Heart right ventricle (tissue), 16 donors: ENCODE data around the gene CD48. TPM values are rescaled to one million over a fixed set of nuclear protein-coding genes. Genes with fewer than 3 reads are reported as not detected.

Experiments
- ATAC-seq, 8 donors: fragments of 200-7000 bp; cut with Tn5 transposase; one replicate each; pipeline ENCODE4 v1.9.1; 2020; ENCODE audit warnings: mild to moderate bottlenecking in 8 of 8, moderate library complexity in 8 of 8, moderate number of reproducible peaks in 1 of 8
- DNase-seq, 2 donors: peaks; one replicate each; pipeline ENCODE4 v3.0.0-alpha.2; 2020
- H3K27ac ChIP-seq, 10 donors: fragments of 200-600 bp; sonication (generic) in 2 of 10; one replicate each; pipeline versions ENCODE4 v1.5.0 to v1.8.0; 2020 to 2022; ENCODE audit warnings: mild to moderate bottlenecking in 3 of 10
- H3K27me3 ChIP-seq, 7 donors: fragments of 200-600 bp; one replicate each; pipeline ENCODE4 v1.8.0; 2021 to 2022; ENCODE audit warnings: mild to moderate bottlenecking in 2 of 7
- H3K36me3 ChIP-seq, 9 donors: fragments of 200-600 bp; sonication (generic) in 1 of 9; one replicate each; pipeline versions ENCODE4 v1.5.0 to v1.8.0; 2020 to 2022; ENCODE audit warnings: mild to moderate bottlenecking in 2 of 9
- H3K4me1 ChIP-seq, 9 donors: fragments of 200-600 bp; sonication (generic) in 1 of 9; one replicate each; pipeline versions ENCODE4 v1.5.0 to v1.8.0; 2020 to 2022; ENCODE audit warnings: mild to moderate bottlenecking in 4 of 9
- H3K4me3 ChIP-seq, 10 donors: fragments of 200-600 bp; sonication (generic) in 2 of 10; one replicate each; pipeline versions ENCODE4 v1.5.0 to v1.8.0; 2020 to 2022; ENCODE audit warnings: mild to moderate bottlenecking in 7 of 10, moderate library complexity in 2 of 10
- H3K9me3 ChIP-seq, 11 donors: fragments of 200-600 bp in 10 of 11; sonication (generic) in 2 of 11; one replicate each; pipeline versions ENCODE4 v1.5.0 to v1.8.0; 2013 to 2022; ENCODE audit warnings: mild to moderate bottlenecking in 2 of 11, control low read depth in 1 of 11, moderate library complexity in 1 of 11
- WGBS, 2 donors: extraction: QIAGEN DNeasy Blood & Tissue Kit; methylation state at CpG; one replicate each; pipeline ENCODE4 v1.1.7; 2013; ENCODE audit warnings: inconsistent platforms in 1 of 2; 5-methylcytosine and 5-hydroxymethylcytosine counted together
- intact Hi-C, 10 donors: fragments of 100-400 bp; cut with DNase I; formaldehyde crosslinking; loops; one replicate each; pipeline versions ENCODE4 v1.11.1 to v1.14.2; 2022
- polyA plus RNA-seq, 2 donors: library from polyadenylated mRNA; stranded (reverse); fragments of 200-250 nt; gene quantifications; one replicate each; pipeline ENCODE4 v1.2.3, GENCODE V29; 2013
- total RNA-seq, 10 donors: library from RNA; stranded (reverse); fragmentation: NEBNext Ultra II Directional in 3 of 10; extraction: Animal tissue kit (Norgen Biotek cat#: 25700) in 3 of 10; gene quantifications; one replicate each; pipeline versions ENCODE4 v1.2.1 to v1.2.4, GENCODE V29; 2021 to 2023
- TF ChIP-seq, protein P1 (sequence below), 9 donors: fragments of 200-600 bp; sonication (generic) in 2 of 9; IDR thresholded peaks; one replicate each; pipeline versions ENCODE4 v1.5.0 to v1.8.0; 2021 to 2022; ENCODE audit warnings: antibody characterized with exemption in 9 of 9, mild to moderate bottlenecking in 5 of 9, moderate library complexity in 1 of 9
- donor health status: Arrhythmogenic right ventricular cardiomyopathy.
- donor health status: ischemic (EF 13 %, LVEDD 7.1; RV severe dilation, severe dysfunction).
- donor health status: healthy with polysubstance abuse.
- donor health status: DM: no; HTN: yes; CAD: no.
- donor health status: DM: no; HTN: no; CAD: no.
- donor health status: ischemic (EF 25% LVEDD 6.9; RV normal size, moderate dysfunction).
- donor health status: ischemic (EF 25% LVEDD 5.7; RV mildly dilated, moderate dysfunction).
- donor health status: healthy.
- donor health status: DM: yes; HTN: yes; CAD: no.
- donor health status: Ischemic cardiomyopathy.
- donor health status: ischemic (EF 35%, LVEDD 5.7; RV mildly dilated, moderate dysfunction).
- donor health status: nonischemic (EF 11% LVEDD 7.7; RV severe dilation, severe dysfunction).
- donor health status: DM: yes; HTN: yes; CAD: no.
- donor health status: PGD.
- donor health status: ischemic (EF 29% LVEDD 5.4; RV normal size, mild dysfunction).
- donor health status: nonischemic (EF 23%, LVEDD 6.1; RV moderate dilation, normal function).

CD48 gene
- total and polyA plus RNA-seq, 12 donors = 0.40 to 20.9 (median 0.96) TPM

DNA sequence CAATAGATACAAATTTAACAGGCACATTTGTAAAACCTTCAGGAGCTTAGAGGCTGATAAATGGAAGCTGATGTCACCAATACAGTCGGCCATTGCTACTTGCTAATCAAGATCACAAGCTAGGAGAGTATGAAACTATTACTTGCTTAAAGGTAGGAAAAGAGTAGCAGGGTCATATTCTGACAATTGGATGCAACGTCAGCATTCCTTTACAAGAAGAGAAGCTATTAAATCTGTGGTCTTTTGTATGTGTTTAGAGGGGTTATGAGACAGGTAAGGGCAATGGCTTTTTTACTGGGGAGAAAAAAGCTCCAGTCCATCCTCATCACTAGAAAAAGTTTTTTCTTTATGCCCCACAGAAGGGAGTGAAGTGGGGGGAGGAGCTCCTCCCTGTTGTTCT is 11.7 kb upstream of the CD48 start:
- H3K27me3 ChIP-seq = no peaks in the 10 kb centered on the region
- intact Hi-C loops = loop anchor here in 3 of 10 donors (10.0 kb wide), 2 partner anchors 111 to 231 kb away; partner anchors contain the start of gene ITLN2 (in 2 of the 3)
- H3K36me3 ChIP-seq = no peaks in the 10 kb centered on the region
- DNase-seq (no peak), ATAC-seq (no peak)
- H3K9me3 ChIP-seq = no peaks in the 10 kb centered on the region
- no peak overlapping the region for H3K27ac ChIP-seq
- H3K4me3 ChIP-seq = no peak overlapping the region
- 71 to 73% methylated on average over 2 of the region's 2 CpGs for WGBS, 2 donors
- H3K4me1 ChIP-seq = peaks cover 0 to 47% (median 0%) of the 10 kb centered on the region in 9 donors
- TF ChIP-seq, protein P1, sequence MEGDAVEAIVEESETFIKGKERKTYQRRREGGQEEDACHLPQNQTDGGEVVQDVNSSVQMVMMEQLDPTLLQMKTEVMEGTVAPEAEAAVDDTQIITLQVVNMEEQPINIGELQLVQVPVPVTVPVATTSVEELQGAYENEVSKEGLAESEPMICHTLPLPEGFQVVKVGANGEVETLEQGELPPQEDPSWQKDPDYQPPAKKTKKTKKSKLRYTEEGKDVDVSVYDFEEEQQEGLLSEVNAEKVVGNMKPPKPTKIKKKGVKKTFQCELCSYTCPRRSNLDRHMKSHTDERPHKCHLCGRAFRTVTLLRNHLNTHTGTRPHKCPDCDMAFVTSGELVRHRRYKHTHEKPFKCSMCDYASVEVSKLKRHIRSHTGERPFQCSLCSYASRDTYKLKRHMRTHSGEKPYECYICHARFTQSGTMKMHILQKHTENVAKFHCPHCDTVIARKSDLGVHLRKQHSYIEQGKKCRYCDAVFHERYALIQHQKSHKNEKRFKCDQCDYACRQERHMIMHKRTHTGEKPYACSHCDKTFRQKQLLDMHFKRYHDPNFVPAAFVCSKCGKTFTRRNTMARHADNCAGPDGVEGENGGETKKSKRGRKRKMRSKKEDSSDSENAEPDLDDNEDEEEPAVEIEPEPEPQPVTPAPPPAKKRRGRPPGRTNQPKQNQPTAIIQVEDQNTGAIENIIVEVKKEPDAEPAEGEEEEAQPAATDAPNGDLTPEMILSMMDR (IDR thresholded peaks at IDR 0.05) = no peak

DNA sequence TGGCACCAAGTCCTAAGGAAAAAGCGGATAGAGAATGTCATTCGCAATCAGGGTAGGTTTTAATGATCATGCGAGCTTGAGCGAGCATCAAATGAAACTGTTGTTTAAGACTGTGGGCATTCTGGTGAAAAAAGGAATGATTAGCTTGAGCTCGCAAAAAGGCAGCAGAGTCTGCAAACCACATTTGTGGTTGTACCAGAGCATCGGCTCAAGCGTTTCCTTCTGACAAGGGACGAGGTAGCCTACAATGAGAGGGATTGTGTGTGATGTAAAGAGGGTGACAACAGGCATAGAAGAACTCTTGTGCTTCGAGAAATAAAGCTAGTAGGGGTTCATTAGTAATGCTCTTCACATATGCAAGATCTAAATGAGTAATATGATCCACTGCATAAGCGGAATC is 11.1 kb upstream of the CD48 start:
- Histone ChIP-seq H3K36me3 (no peaks in the 10 kb centered on the region), H3K9me3 (no peaks in the 10 kb centered on the region), H3K27ac (no peak overlapping the region), H3K27me3 (no peaks in the 10 kb centered on the region), H3K4me1 (peaks cover 0 to 51% (median 0%) of the 10 kb centered on the region in 9 donors), H3K4me3 (no peak overlapping the region)
- TF ChIP-seq, protein P1 (IDR thresholded peaks at IDR 0.05) = no peak
- WGBS, 2 donors = 88 to 89% methylated on average over 10 of the region's 10 CpGs
- ATAC-seq = no peak
- intact Hi-C loops = loop anchor here in 3 of 10 donors (10.0 kb wide), 2 partner anchors 112 to 232 kb away; partner anchors contain the start of gene ITLN2 (in 2 of the 3)
- no peak for DNase-seq

DNA sequence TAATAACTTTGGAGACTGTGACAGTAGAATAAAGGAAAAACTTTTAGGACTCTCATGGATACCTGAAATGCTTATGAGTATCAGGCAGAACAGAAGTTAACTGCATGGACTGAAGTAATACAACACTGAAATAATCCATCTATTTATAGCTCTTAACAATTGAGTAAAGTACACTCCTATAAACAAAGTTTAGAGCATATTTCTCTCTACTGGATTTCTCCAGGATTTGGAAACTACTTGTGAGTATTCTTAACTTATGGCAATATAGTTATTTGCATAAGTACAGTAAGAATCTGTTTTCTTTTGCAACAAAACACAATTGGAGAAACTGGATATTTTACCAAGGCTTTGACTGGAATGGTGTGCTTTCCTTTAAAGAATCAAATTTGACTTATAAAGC is 9.9 kb upstream of the CD48 start:
- no peaks in the 10 kb centered on the region for H3K9me3 ChIP-seq
- H3K27me3 ChIP-seq = no peaks in the 10 kb centered on the region
- H3K4me1 ChIP-seq = peaks cover 0 to 45% (median 0%) of the 10 kb centered on the region in 9 donors
- ATAC-seq (no peak), DNase-seq (no peak)
- no peak overlapping the region for H3K4me3 ChIP-seq
- intact Hi-C loops = loop anchor here in 3 of 10 donors (10.0 kb wide), 2 partner anchors 113 to 233 kb away; partner anchors contain the start of gene ITLN2 (in 2 of the 3)
- H3K27ac ChIP-seq = no peak overlapping the region
- TF ChIP-seq, protein P1 (IDR thresholded peaks at IDR 0.05) = no peak
- H3K36me3 ChIP-seq = no peaks in the 10 kb centered on the region

DNA sequence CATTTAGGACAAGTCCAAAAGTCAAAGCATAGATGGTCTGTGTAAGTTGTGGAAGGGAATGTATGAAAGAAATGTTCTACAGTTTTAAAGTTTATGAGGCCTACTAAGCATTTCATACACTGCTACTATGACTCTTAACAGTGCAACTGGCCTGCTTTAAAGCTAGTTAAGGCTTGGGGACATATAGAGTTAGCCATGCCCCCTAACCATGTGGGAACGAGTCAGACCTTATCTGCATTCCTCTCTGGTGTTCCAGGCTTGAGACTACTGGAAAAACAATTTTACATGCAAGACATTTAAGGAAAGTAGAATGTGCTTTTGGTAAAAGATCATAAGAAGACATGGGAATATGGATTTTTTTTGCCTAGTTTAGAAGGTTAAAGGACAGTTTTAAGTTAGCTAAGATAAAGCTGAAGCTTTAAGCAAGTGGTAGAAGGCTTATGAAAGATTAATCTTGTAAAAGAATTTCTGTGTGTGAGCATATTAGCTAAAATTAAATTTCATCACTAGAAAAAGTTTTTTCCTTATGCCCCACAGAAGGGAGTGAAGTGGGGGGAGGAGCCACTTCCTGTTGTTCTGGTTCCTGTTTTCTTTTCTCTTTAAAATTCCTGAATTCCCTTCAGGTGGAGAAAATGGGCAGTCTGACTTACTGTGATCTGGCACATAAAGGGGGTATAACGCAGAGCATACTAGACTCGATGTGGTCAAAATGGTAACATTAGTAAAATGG is 8.9 kb upstream of the CD48 start:
- DNase-seq (no peak), ATAC-seq (no peak)
- H3K4me3 ChIP-seq = no peak overlapping the region
- no peaks in the 10 kb centered on the region for H3K9me3 ChIP-seq
- peaks cover 0 to 4% (median 0%) of the 10 kb centered on the region in 7 donors for H3K27me3 ChIP-seq
- 69 to 73% methylated on average over 3 of the region's 3 CpGs for WGBS, 2 donors
- intact Hi-C loops = loop anchor here in 3 of 10 donors (10.0 kb wide), 2 partner anchors 114 to 234 kb away; partner anchors contain the start of gene ITLN2 (in 2 of the 3)
- TF ChIP-seq, protein P1 (IDR thresholded peaks at IDR 0.05) = no peak
- no peak overlapping the region for H3K27ac ChIP-seq
- H3K4me1 ChIP-seq = peaks cover 0 to 36% (median 0%) of the 10 kb centered on the region in 9 donors
- H3K36me3 ChIP-seq = no peaks in the 10 kb centered on the region
